ENCODE results near the gene HRK.
"Not testable (repeated sequence)": the region's sequence is repeated elsewhere in the genome, so short reads cannot be mapped to it uniquely, and the experiment has no call there.

HRK gene

GRCh38 chr12:116833474-116833873 is 47.8 kb downstream of the HRK start:
- Histone ChIP-seq H3K9me3 (ENCODE audit: control insufficient read depth, insufficient read depth, low read length) (no peaks in the 10 kb centered on the region), H3K36me3 (ENCODE audit: control insufficient read depth, insufficient read depth, low read length) (peaks cover 6% of the 10 kb centered on the region), H3K9ac (ENCODE audit: low read depth, low read length) (no peak overlapping the region), H3K4me1 (ENCODE audit: control insufficient read depth, insufficient read depth, low read length) (no peaks in the 10 kb centered on the region), H3K4me3 (ENCODE audit: low read depth, low read length) (no peak overlapping the region), H3K27me3 (ENCODE audit: control insufficient read depth, insufficient read depth, low read length) (no peaks in the 10 kb centered on the region)

- H3K9ac ChIP-seq (ENCODE audit: low read depth, low read length), result no peak overlapping the region
- no peak overlapping the region for H3K4me3 ChIP-seq (ENCODE audit: low read depth, low read length)
- no peaks in the 10 kb centered on the region for H3K4me1 ChIP-seq (ENCODE audit: control insufficient read depth, insufficient read depth, low read length)
- H3K9me3 ChIP-seq (ENCODE audit: control insufficient read depth, insufficient read depth, low read length), result no peaks in the 10 kb centered on the region
- H3K36me3 ChIP-seq (ENCODE audit: control insufficient read depth, insufficient read depth, low read length), result peaks cover 6% of the 10 kb centered on the region
- H3K27me3 ChIP-seq (ENCODE audit: control insufficient read depth, insufficient read depth, low read length), result no peaks in the 10 kb centered on the region
Observed at GRCh38 chr12:116832353-116832752, 48.9 kb downstream of the HRK start.

- H3K9ac ChIP-seq (ENCODE audit: low read depth, low read length), result no peak overlapping the region
- H3K4me3 ChIP-seq (ENCODE audit: low read depth, low read length), result no peak overlapping the region
- no peaks in the 10 kb centered on the region for H3K36me3 ChIP-seq (ENCODE audit: control insufficient read depth, insufficient read depth, low read length)
- H3K4me1 ChIP-seq (ENCODE audit: control insufficient read depth, insufficient read depth, low read length), result no peaks in the 10 kb centered on the region
- H3K9me3 ChIP-seq (ENCODE audit: control insufficient read depth, insufficient read depth, low read length), result no peaks in the 10 kb centered on the region
- no peaks in the 10 kb centered on the region for H3K27me3 ChIP-seq (ENCODE audit: control insufficient read depth, insufficient read depth, low read length)
Observed at GRCh38 chr12:116827432-116827831, 53.8 kb downstream of the HRK start.

- Histone ChIP-seq H3K4me3 (ENCODE audit: low read depth, low read length) (no peak overlapping the region), H3K36me3 (ENCODE audit: control insufficient read depth, insufficient read depth, low read length) (no peaks in the 10 kb centered on the region), H3K9ac (ENCODE audit: low read depth, low read length) (no peak overlapping the region), H3K4me1 (ENCODE audit: control insufficient read depth, insufficient read depth, low read length) (no peaks in the 10 kb centered on the region), H3K9me3 (ENCODE audit: control insufficient read depth, insufficient read depth, low read length) (no peaks in the 10 kb centered on the region), H3K27me3 (ENCODE audit: control insufficient read depth, insufficient read depth, low read length) (no peaks in the 10 kb centered on the region)
Observed at GRCh38 chr12:116821291-116821690, 60.0 kb downstream of the HRK start.

- H3K9ac ChIP-seq (ENCODE audit: low read depth, low read length), result no peak overlapping the region
- no peaks in the 10 kb centered on the region for H3K9me3 ChIP-seq (ENCODE audit: control insufficient read depth, insufficient read depth, low read length)
- no peaks in the 10 kb centered on the region for H3K4me1 ChIP-seq (ENCODE audit: control insufficient read depth, insufficient read depth, low read length)
- no peaks in the 10 kb centered on the region for H3K27me3 ChIP-seq (ENCODE audit: control insufficient read depth, insufficient read depth, low read length)
- no peak overlapping the region for H3K4me3 ChIP-seq (ENCODE audit: low read depth, low read length)
- H3K36me3 ChIP-seq (ENCODE audit: control insufficient read depth, insufficient read depth, low read length), result no peaks in the 10 kb centered on the region
Observed at GRCh38 chr12:116820064-116820656, 61.1 kb downstream of the HRK start.

GRCh38 chr12:116818948-116819832 is 62.1 kb downstream of the HRK start:
- H3K4me3 ChIP-seq (ENCODE audit: low read depth, low read length), result peak overlapping the region; percentile 92

GRCh38 chr12:116818341-116818856 is 62.8 kb downstream of the HRK start:
- Histone ChIP-seq H3K36me3 (ENCODE audit: control insufficient read depth, insufficient read depth, low read length) (no peaks in the 10 kb centered on the region), H3K9me3 (ENCODE audit: control insufficient read depth, insufficient read depth, low read length) (no peaks in the 10 kb centered on the region), H3K9ac (ENCODE audit: low read depth, low read length) (peak overlapping the region; percentile 95), H3K4me3 (ENCODE audit: low read depth, low read length) (peak overlapping the region; percentile 92), H3K4me1 (ENCODE audit: control insufficient read depth, insufficient read depth, low read length) (no peaks in the 10 kb centered on the region), H3K27me3 (ENCODE audit: control insufficient read depth, insufficient read depth, low read length) (no peaks in the 10 kb centered on the region)

More at GRCh38 chr12:116818948-116819832, 62.1 kb downstream of the HRK start:
- no peaks in the 10 kb centered on the region for H3K9me3 ChIP-seq (ENCODE audit: control insufficient read depth, insufficient read depth, low read length)
- H3K9ac ChIP-seq (ENCODE audit: low read depth, low read length), result peak overlapping the region; percentile 95
- no peaks in the 10 kb centered on the region for H3K36me3 ChIP-seq (ENCODE audit: control insufficient read depth, insufficient read depth, low read length)
- H3K4me1 ChIP-seq (ENCODE audit: control insufficient read depth, insufficient read depth, low read length), result no peaks in the 10 kb centered on the region
- no peaks in the 10 kb centered on the region for H3K27me3 ChIP-seq (ENCODE audit: control insufficient read depth, insufficient read depth, low read length)

GRCh38 chr12:116814766-116815165 is 66.5 kb downstream of the HRK start:
- H3K9me3 ChIP-seq (ENCODE audit: control insufficient read depth, insufficient read depth, low read length); H3K4me1 ChIP-seq (ENCODE audit: control insufficient read depth, insufficient read depth, low read length); H3K4me3 ChIP-seq (ENCODE audit: low read depth, low read length); H3K27me3 ChIP-seq (ENCODE audit: control insufficient read depth, insufficient read depth, low read length); H3K36me3 ChIP-seq (ENCODE audit: control insufficient read depth, insufficient read depth, low read length); H3K9ac ChIP-seq (ENCODE audit: low read depth, low read length): not testable (repeated sequence)

GRCh38 chr12:116813271-116814041 is 67.8 kb downstream of the HRK start:
- Histone ChIP-seq H3K9ac (ENCODE audit: low read depth, low read length) (no peak overlapping the region), H3K4me1 (ENCODE audit: control insufficient read depth, insufficient read depth, low read length) (no peaks in the 10 kb centered on the region), H3K27me3 (ENCODE audit: control insufficient read depth, insufficient read depth, low read length) (no peaks in the 10 kb centered on the region), H3K9me3 (ENCODE audit: control insufficient read depth, insufficient read depth, low read length) (no peaks in the 10 kb centered on the region), H3K36me3 (ENCODE audit: control insufficient read depth, insufficient read depth, low read length) (no peaks in the 10 kb centered on the region), H3K4me3 (ENCODE audit: low read depth, low read length) (no peak overlapping the region)

GRCh38 chr12:116812238-116812637 is 69.0 kb downstream of the HRK start:
- Histone ChIP-seq H3K9me3 (ENCODE audit: control insufficient read depth, insufficient read depth, low read length) (no peaks in the 10 kb centered on the region), H3K27me3 (ENCODE audit: control insufficient read depth, insufficient read depth, low read length) (no peaks in the 10 kb centered on the region), H3K9ac (ENCODE audit: low read depth, low read length) (no peak overlapping the region), H3K4me3 (ENCODE audit: low read depth, low read length) (no peak overlapping the region), H3K4me1 (ENCODE audit: control insufficient read depth, insufficient read depth, low read length) (no peaks in the 10 kb centered on the region), H3K36me3 (ENCODE audit: control insufficient read depth, insufficient read depth, low read length) (peaks cover 3% of the 10 kb centered on the region)

- no peaks in the 10 kb centered on the region for H3K9me3 ChIP-seq (ENCODE audit: control insufficient read depth, insufficient read depth, low read length)
- peaks cover 3% of the 10 kb centered on the region for H3K36me3 ChIP-seq (ENCODE audit: control insufficient read depth, insufficient read depth, low read length)
- no peak overlapping the region for H3K4me3 ChIP-seq (ENCODE audit: low read depth, low read length)
- no peak overlapping the region for H3K9ac ChIP-seq (ENCODE audit: low read depth, low read length)
- no peaks in the 10 kb centered on the region for H3K27me3 ChIP-seq (ENCODE audit: control insufficient read depth, insufficient read depth, low read length)
- H3K4me1 ChIP-seq (ENCODE audit: control insufficient read depth, insufficient read depth, low read length), result no peaks in the 10 kb centered on the region
Observed at GRCh38 chr12:116808113-116809105, 72.8 kb downstream of the HRK start.

All from iPS-15b (cell line).